Heart left ventricle (tissue), 16 donors: ENCODE measurements around the gene RAI1. TPM values are rescaled to one million over a fixed set of nuclear protein-coding genes. Genes with fewer than 3 reads are reported as not detected.
A peak's percentile ranks its signal among the peaks of the same experiment; 100 is the strongest.

Experiments
- ATAC-seq, 4 donors: fragments of 200-7000 bp; cut with Tn5 transposase; one replicate each; pipeline ENCODE4 v1.9.1; 2020 to 2022; ENCODE audit warnings: moderate library complexity in 4 of 4, mild to moderate bottlenecking in 3 of 4, moderate number of reproducible peaks in 1 of 4
- DNase-seq, 5 donors: peaks; one replicate each; pipeline ENCODE4 v3.0.0-alpha.2; 2020
- H3K27ac ChIP-seq, 12 donors: fragments of 200-600 bp; sonication (generic) in 4 of 12; one replicate each; pipeline versions ENCODE4 v1.5.0 to v1.8.0; 2016 to 2022; ENCODE audit warnings: mild to moderate bottlenecking in 2 of 12
- H3K27me3 ChIP-seq, 9 donors: fragments of 200-600 bp; sonication (generic) in 2 of 9; one replicate each; pipeline versions ENCODE4 v1.5.1 to v1.8.0; 2016 to 2022; ENCODE audit warnings: mild to moderate bottlenecking in 3 of 9
- H3K36me3 ChIP-seq, 9 donors: fragments of 200-600 bp; sonication (generic) in 2 of 9; one replicate each; pipeline versions ENCODE4 v1.5.0 to v1.8.0; 2018 to 2022; ENCODE audit warnings: mild to moderate bottlenecking in 2 of 9
- H3K4me1 ChIP-seq, 12 donors: fragments of 200-600 bp; sonication (generic) in 4 of 12; one replicate each; pipeline versions ENCODE4 v1.5.0 to v1.8.0; 2016 to 2022; ENCODE audit warnings: mild to moderate bottlenecking in 3 of 12
- H3K4me3 ChIP-seq, 12 donors: fragments of 200-600 bp; sonication (generic) in 4 of 12; one replicate each; pipeline versions ENCODE4 v1.5.0 to v1.8.0; 2017 to 2022; ENCODE audit warnings: mild to moderate bottlenecking in 9 of 12, moderate library complexity in 4 of 12
- H3K9me3 ChIP-seq, 12 donors: fragments of 200-600 bp; sonication (generic) in 4 of 12; one replicate each; pipeline versions ENCODE4 v1.5.0 to v1.8.0; 2016 to 2022; ENCODE audit warnings: mild to moderate bottlenecking in 1 of 12
- POLR2A ChIP-seq, 2 donors: fragments of 450-650 bp; IDR thresholded peaks; one replicate each; pipeline ENCODE4 v1.6.1; 2017; ENCODE audit warnings: antibody characterized with exemption in 2 of 2, mild to moderate bottlenecking in 2 of 2, moderate library complexity in 2 of 2
- WGBS, 4 donors: extraction: QIAGEN DNeasy Blood & Tissue Kit in 2 of 4; methylation state at CpG; one replicate each; pipeline versions ENCODE4 v1.1.5 to v1.1.7; 2013 to 2018; 5-methylcytosine and 5-hydroxymethylcytosine counted together
- intact Hi-C, 10 donors: fragments of 100-400 bp; cut with DNase I; formaldehyde crosslinking; loops; one replicate each; pipeline versions ENCODE4 v1.11.1 to v1.14.2; 2022
- polyA plus RNA-seq, 2 donors: library from polyadenylated mRNA; stranded (reverse); fragments of 200-250 nt; gene quantifications; one replicate each; pipeline ENCODE4 v1.2.3, GENCODE V29; 2013
- total RNA-seq, 9 donors: library from RNA; depleted of rRNA in 2 of 9; stranded (reverse); fragments of >200 nt in 2 of 9; fragmentation: NEBNext Ultra II Directional in 3 of 9; extraction: Animal tissue kit (Norgen Biotek cat#: 25700) in 3 of 9; gene quantifications; one replicate each; pipeline versions ENCODE4 v1.1.0 to v1.2.4, GENCODE V29; 2016 to 2023
- TF ChIP-seq, protein P1 (sequence below), 12 donors: fragments of 200-600 bp; sonication (generic) in 4 of 12; IDR thresholded peaks; one replicate each; pipeline versions ENCODE4 v1.5.0 to v1.8.0; 2018 to 2022; ENCODE audit warnings: antibody characterized with exemption in 12 of 12, mild to moderate bottlenecking in 5 of 12
- donor health status: ischemic (EF 13 %, LVEDD 7.1; RV severe dilation, severe dysfunction).
- donor health status: healthy with polysubstance abuse.
- donor health status: DM: no; HTN: yes; CAD: no.
- donor health status: DM: no; HTN: no; CAD: no.
- donor health status: ischemic (EF 25% LVEDD 6.9; RV normal size, moderate dysfunction).
- donor health status: ischemic (EF 25% LVEDD 5.7; RV mildly dilated, moderate dysfunction).
- donor health status: healthy.
- donor health status: DM: yes; HTN: yes; CAD: no.
- donor health status: ischemic (EF 35%, LVEDD 5.7; RV mildly dilated, moderate dysfunction).
- donor health status: nonischemic (EF 11% LVEDD 7.7; RV severe dilation, severe dysfunction).
- donor health status: DM: yes; HTN: yes; CAD: no.
- donor health status: PGD.
- donor health status: ischemic (EF 29% LVEDD 5.4; RV normal size, mild dysfunction).
- donor health status: nonischemic (EF 23%, LVEDD 6.1; RV moderate dilation, normal function).

The RAI1 gene
- total and polyA plus RNA-seq, 11 donors, result 15.1 to 37.2 (median 20.8) TPM

DNA sequence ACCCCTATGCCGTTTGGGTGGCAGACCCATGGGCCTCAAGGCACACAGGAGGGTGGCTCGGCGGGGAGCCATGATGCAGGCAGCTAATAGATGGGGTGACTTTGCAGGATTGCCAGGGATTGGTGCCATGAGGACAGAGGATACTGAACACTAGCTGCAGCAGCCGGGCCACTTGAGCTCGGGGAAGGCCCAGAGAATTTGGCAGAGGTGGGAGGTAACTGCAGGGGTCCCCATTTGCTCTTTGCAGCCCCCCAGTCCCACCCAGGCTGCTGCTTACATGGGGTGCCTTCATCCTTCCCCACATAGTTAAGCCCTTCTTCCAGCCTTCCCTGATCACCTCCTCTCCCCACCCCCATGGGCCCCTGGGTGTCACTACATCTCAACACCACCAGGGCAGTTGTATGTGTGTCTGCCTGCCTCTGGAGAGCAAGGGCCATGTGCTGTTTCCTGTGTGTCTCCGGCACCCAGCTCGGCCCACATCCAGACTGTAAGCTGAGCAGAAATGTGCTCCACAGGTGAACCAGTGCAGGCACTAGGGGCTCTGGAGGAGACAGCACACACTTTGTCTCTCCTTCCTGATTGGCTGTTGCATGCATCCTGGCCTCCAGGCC is 103.5 kb downstream of the RAI1 start:
- peak overlapping the region in 11 of 12 donors; percentile 86 to 98 (median 93) for H3K27ac ChIP-seq
- 29 to 51% (median 35%) methylated on average over 6 to 7 of the region's 7 CpGs for WGBS, 4 donors

DNA sequence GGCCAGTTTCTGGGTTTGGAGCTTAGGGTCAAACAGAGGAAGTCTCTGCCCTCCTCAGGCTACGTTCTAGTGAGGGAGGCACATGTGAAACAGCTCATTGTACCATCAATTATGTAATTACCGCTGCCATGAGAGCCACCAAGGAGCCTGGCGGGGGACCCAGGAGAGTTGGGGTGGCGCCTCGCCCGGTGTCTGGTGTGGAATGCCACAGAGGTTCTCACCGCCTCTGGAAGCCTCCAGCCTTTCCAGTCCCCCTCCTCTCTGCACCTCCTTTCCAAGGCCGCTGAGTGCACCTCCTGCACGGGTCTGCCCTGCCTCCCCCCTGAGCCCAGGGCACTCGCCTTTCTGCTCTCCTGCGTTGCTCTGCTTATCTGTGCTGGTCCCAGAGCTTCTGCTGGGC is 104.1 kb downstream of the RAI1 start:
- TF ChIP-seq, protein P1, sequence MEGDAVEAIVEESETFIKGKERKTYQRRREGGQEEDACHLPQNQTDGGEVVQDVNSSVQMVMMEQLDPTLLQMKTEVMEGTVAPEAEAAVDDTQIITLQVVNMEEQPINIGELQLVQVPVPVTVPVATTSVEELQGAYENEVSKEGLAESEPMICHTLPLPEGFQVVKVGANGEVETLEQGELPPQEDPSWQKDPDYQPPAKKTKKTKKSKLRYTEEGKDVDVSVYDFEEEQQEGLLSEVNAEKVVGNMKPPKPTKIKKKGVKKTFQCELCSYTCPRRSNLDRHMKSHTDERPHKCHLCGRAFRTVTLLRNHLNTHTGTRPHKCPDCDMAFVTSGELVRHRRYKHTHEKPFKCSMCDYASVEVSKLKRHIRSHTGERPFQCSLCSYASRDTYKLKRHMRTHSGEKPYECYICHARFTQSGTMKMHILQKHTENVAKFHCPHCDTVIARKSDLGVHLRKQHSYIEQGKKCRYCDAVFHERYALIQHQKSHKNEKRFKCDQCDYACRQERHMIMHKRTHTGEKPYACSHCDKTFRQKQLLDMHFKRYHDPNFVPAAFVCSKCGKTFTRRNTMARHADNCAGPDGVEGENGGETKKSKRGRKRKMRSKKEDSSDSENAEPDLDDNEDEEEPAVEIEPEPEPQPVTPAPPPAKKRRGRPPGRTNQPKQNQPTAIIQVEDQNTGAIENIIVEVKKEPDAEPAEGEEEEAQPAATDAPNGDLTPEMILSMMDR (IDR thresholded peaks at IDR 0.05), result no peak
- no peak for TF ChIP-seq POLR2A (IDR thresholded peaks at IDR 0.05)
- WGBS, 4 donors, result 44 to 62% (median 55%) methylated on average over 11 of the region's 11 CpGs
- peaks cover 0 to 15% (median 0%) of the 10 kb centered on the region in 9 donors for H3K27me3 ChIP-seq
- ATAC-seq (no peak), DNase-seq (peak in 1 of 5 donors; percentile 48)
- no peak overlapping the region for H3K4me3 ChIP-seq
- H3K36me3 ChIP-seq, result no peaks in the 10 kb centered on the region
- H3K4me1 ChIP-seq, result peaks cover 9 to 73% (median 57%) of the 10 kb centered on the region in 12 donors
- H3K9me3 ChIP-seq, result no peaks in the 10 kb centered on the region
- H3K27ac ChIP-seq, result peak overlapping the region in 7 of 12 donors; percentile 0 to 98 (median 93)
- intact Hi-C loops, result loop anchor here in 3 of 10 donors (5.0 to 10.0 kb wide), 3 partner anchors 51 to 103 kb away; partner anchors contain the start of gene RAI1 (in 2 of the 3)

More for the DNA sequence above, 103.5 kb downstream of the RAI1 start:
- Histone ChIP-seq H3K4me1 (peaks cover 7 to 72% (median 52%) of the 10 kb centered on the region in 12 donors), H3K9me3 (no peaks in the 10 kb centered on the region), H3K4me3 (peak overlapping the region in 5 of 12 donors; percentile 63 to 73 (median 70)), H3K36me3 (no peaks in the 10 kb centered on the region), H3K27me3 (peaks cover 0 to 15% (median 0%) of the 10 kb centered on the region in 9 donors)
- DNase-seq (peak in 1 of 5 donors; percentile 65), ATAC-seq (peak in 2 of 4 donors; percentile 1 to 14)
- intact Hi-C loops, result loop anchor here in 6 of 10 donors (5.0 to 10.0 kb wide), 5 partner anchors 50 to 102 kb away; partner anchors contain the start of gene RAI1 (in 4 of the 6)
- TF ChIP-seq, protein P1 (IDR thresholded peaks at IDR 0.05), result peak in 4 of 12 donors; percentile 22 to 33 (median 24)
- no peak for TF ChIP-seq POLR2A (IDR thresholded peaks at IDR 0.05)

DNA sequence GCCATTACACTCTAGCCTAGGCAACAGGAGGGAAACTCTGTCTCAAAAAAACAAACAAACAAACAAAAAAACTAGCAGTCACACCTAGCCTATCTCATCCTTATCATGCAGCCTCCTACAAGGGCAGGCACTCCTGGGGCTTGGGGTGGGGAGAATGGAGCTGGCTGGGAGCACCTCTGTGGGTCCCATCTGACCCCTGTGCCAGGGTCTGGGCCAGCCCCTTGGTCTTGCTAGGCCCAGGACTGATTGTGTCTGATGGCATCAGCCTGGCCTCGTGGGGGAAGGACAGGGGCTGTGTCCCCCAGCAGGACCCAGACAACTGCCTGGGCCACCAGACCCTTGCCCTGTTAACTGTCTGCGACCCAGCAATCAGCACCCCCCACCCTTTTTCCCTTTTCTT is 105.7 kb downstream of the RAI1 start:
- Histone ChIP-seq H3K4me1 (peaks cover 15 to 73% (median 56%) of the 10 kb centered on the region in 12 donors), H3K27ac (peak overlapping the region in 1 of 12 donors; percentile 52)
- intact Hi-C loops, result loop anchor here in 3 of 10 donors (5.0 to 10.0 kb wide), 3 partner anchors 52 to 105 kb away; partner anchors contain the start of gene RAI1 (in 2 of the 3)

More for the DNA sequence above, 105.7 kb downstream of the RAI1 start:
- Histone ChIP-seq H3K27me3 (peaks cover 0 to 10% (median 0%) of the 10 kb centered on the region in 9 donors), H3K9me3 (no peaks in the 10 kb centered on the region), H3K4me3 (no peak overlapping the region), H3K36me3 (no peaks in the 10 kb centered on the region)
- ATAC-seq, result no peak
- 76 to 85% (median 83%) methylated on average over 2 of the region's 2 CpGs for WGBS, 4 donors
- DNase-seq, result no peak
- TF ChIP-seq POLR2A (IDR thresholded peaks at IDR 0.05), result no peak
- TF ChIP-seq, protein P1 (IDR thresholded peaks at IDR 0.05), result no peak
